IMR-90 (cell line): ENCODE results near the gene KRT1. TPM values are rescaled to one million over a fixed set of nuclear protein-coding genes. Genes with fewer than 3 reads are reported as not detected.

Source experiments
- ATAC-seq: fragments of 200-7000 bp; cut with Tn5 transposase; 2 replicates; pipeline ENCODE4 v1.9.1; 2020; ENCODE audit warnings: low read depth, mild to moderate bottlenecking, moderate library complexity
- BruUV-seq: library from RNA; stranded (reverse); fragments of 400-500 nt; replicated peaks from 2 replicates; lab custom pipeline; 2021; lab: Mats Ljungman, UMichigan
- CTCF ChIA-PET: fragments of 300-600 bp; formaldehyde crosslinking; extraction: SDS; loops from one replicate; lab custom pipeline; 2021; ENCODE audit warnings: antibody characterized with exemption; lab: Yijun Ruan, JAX
- POLR2A ChIA-PET: fragments of 300-600 bp; sonication (Branson Sonifier 250); formaldehyde crosslinking; loops from one replicate; lab custom pipeline; 2022; ENCODE audit warnings: antibody characterized with exemption; ENCODE audit not compliant: unreplicated experiment; lab: Charles Lee
- DNase-seq: peaks from one replicate; pipeline ENCODE4 v3.0.0; 2013
- H2AFZ ChIP-seq: replicated peaks from 2 replicates; pipeline ENCODE3; 2013; ENCODE audit warnings: low read length, mild to moderate bottlenecking; ENCODE audit not compliant: poor library complexity
- H2AK5ac ChIP-seq: 2 replicates; pipeline ENCODE4 v1.6.1; 2013; ENCODE audit warnings: low read depth, low read length, inconsistent platforms
- H2AK9ac ChIP-seq: replicated peaks from 2 replicates; pipeline ENCODE3; 2013; ENCODE audit warnings: mild to moderate bottlenecking, low read depth, low read length, moderate library complexity; ENCODE audit not compliant: poor library complexity
- H2BK120ac ChIP-seq: 2 replicates; pipeline ENCODE4 v1.6.1; 2013; ENCODE audit warnings: low read depth, low read length, inconsistent platforms
- H2BK15ac ChIP-seq: 3 replicates; pipeline ENCODE4 v1.6.1; 2013; ENCODE audit warnings: low read depth, low read length, inconsistent platforms
- H2BK20ac ChIP-seq: 2 replicates; pipeline ENCODE4 v1.6.1; 2013; ENCODE audit warnings: low read depth, mild to moderate bottlenecking, inconsistent platforms, low read length, moderate library complexity
- H2BK5ac ChIP-seq: 2 replicates; pipeline ENCODE4 v1.6.1; 2013; ENCODE audit warnings: mild to moderate bottlenecking, low read depth, low read length, inconsistent platforms; ENCODE audit not compliant: poor library complexity, severe bottlenecking
- H3K14ac ChIP-seq: replicated peaks from 2 replicates; pipeline ENCODE4 v1.6.1; 2013; ENCODE audit warnings: low read depth, low read length, inconsistent platforms
- H3K18ac ChIP-seq: 2 replicates; pipeline ENCODE4 v1.6.1; 2013; ENCODE audit warnings: low read depth, low read length, control low read depth
- H3K23ac ChIP-seq: 2 replicates; pipeline ENCODE4 v1.6.1; 2013; ENCODE audit warnings: low read depth, low read length, inconsistent platforms
- H3K27ac ChIP-seq: 2 replicates; pipeline ENCODE4 v1.5.1; 2013; ENCODE audit warnings: mild to moderate bottlenecking, control low read depth, low read length; ENCODE audit not compliant: insufficient read depth
- H3K27me3 ChIP-seq: 2 replicates; pipeline ENCODE4 v1.6.1; 2013; ENCODE audit warnings: low read length; ENCODE audit not compliant: control insufficient read depth, insufficient read depth
- H3K36me3 ChIP-seq: 2 replicates; pipeline ENCODE4 v1.6.1; 2013; ENCODE audit warnings: low read length, mixed read lengths; ENCODE audit not compliant: control insufficient read depth, insufficient read depth
- H3K4ac ChIP-seq: 2 replicates; pipeline ENCODE4 v1.6.1; 2013; ENCODE audit warnings: low read depth, low read length, inconsistent platforms
- H3K4me1 ChIP-seq: 2 replicates; pipeline ENCODE4 v1.6.1; 2013; ENCODE audit warnings: low read length, mixed read lengths; ENCODE audit not compliant: control insufficient read depth, insufficient read depth
- H3K4me2 ChIP-seq: 2 replicates; pipeline ENCODE4 v1.6.1; 2013; ENCODE audit warnings: low read depth, mild to moderate bottlenecking, control low read depth, low read length, moderate library complexity
- H3K4me3 ChIP-seq: 2 replicates; pipeline ENCODE4 v1.5.1; 2013; ENCODE audit warnings: low read depth, mild to moderate bottlenecking, control low read depth, low read length, moderate library complexity; ENCODE audit not compliant: insufficient read depth
- H3K56ac ChIP-seq: 2 replicates; pipeline ENCODE4 v1.6.1; 2013; ENCODE audit warnings: low read length, inconsistent platforms; ENCODE audit not compliant: insufficient read depth; ENCODE audit errors: extremely low read depth
- H3K79me1 ChIP-seq, 2 experiments: 2 replicates each; pipeline ENCODE4 v1.6.1; 2013; ENCODE audit warnings: low read length in 2 of 2, inconsistent platforms in 1 of 2, low read depth in 1 of 2
- H3K9ac ChIP-seq: 2 replicates; pipeline ENCODE4 v1.6.1; 2013; ENCODE audit warnings: low read depth, low read length, control low read depth
- H3K9me1 ChIP-seq: 2 replicates; pipeline ENCODE4 v1.6.1; 2013; ENCODE audit warnings: low read length, inconsistent platforms; ENCODE audit not compliant: insufficient read depth
- H3K9me3 ChIP-seq: 2 replicates; pipeline ENCODE4 v1.6.1; 2013; ENCODE audit warnings: low read length; ENCODE audit not compliant: control insufficient read depth, insufficient read depth
- H4K20me1 ChIP-seq: 2 replicates; pipeline ENCODE4 v1.6.1; 2013; ENCODE audit warnings: low read length, inconsistent platforms; ENCODE audit not compliant: insufficient read depth
- H4K5ac ChIP-seq: 2 replicates; pipeline ENCODE4 v1.6.1; 2013; ENCODE audit warnings: mild to moderate bottlenecking, low read depth, low read length, control low read depth
- H4K8ac ChIP-seq, 2 experiments: 2 replicates each; pipeline ENCODE4 v1.6.1; 2013; ENCODE audit warnings: low read depth in 2 of 2, low read length in 2 of 2, control low read depth in 1 of 2, inconsistent platforms in 1 of 2
- H4K91ac ChIP-seq: 2 replicates; pipeline ENCODE4 v1.6.1; 2013; ENCODE audit warnings: low read depth, low read length, inconsistent platforms; ENCODE audit not compliant: insufficient read depth
- CHD1 ChIP-seq: IDR thresholded peaks from 2 replicates; pipeline ENCODE4 v1.6.1; 2012; ENCODE audit warnings: low read depth, low read length, improper control_type of control experiment
- CTCF ChIP-seq: conservative IDR thresholded peaks from 2 replicates; pipeline ENCODE4 v1.5.1; 2012; ENCODE audit warnings: mild to moderate bottlenecking, low read depth, low read length, improper control_type of control experiment
- MAFK ChIP-seq: IDR thresholded peaks from 2 replicates; pipeline ENCODE4 v1.6.1; 2012; ENCODE audit warnings: low read depth, low read length, improper control_type of control experiment
- MAZ ChIP-seq: IDR thresholded peaks from 2 replicates; pipeline ENCODE4 v1.6.1; 2012; ENCODE audit warnings: low read depth, mild to moderate bottlenecking, low read length, improper control_type of control experiment, moderate library complexity, borderline replicate concordance
- NFE2L2 ChIP-seq: fragments of 150-350 bp; IDR thresholded peaks from 2 replicates; pipeline ENCODE4 v1.6.1; 2016; ENCODE audit warnings: low read depth, mild to moderate bottlenecking, low read length
- RAD21 ChIP-seq: IDR thresholded peaks from 2 replicates; pipeline ENCODE4 v1.6.1; 2012; ENCODE audit warnings: low read length, improper control_type of control experiment
- RFX5 ChIP-seq: IDR thresholded peaks from 2 replicates; pipeline ENCODE4 v1.8.0; 2012; ENCODE audit warnings: low read depth, mild to moderate bottlenecking, low read length, moderate library complexity
- SMC3 ChIP-seq: fragments of 150-350 bp; IDR thresholded peaks from 2 replicates; pipeline ENCODE4 v1.6.1; 2016; ENCODE audit warnings: low read depth, mild to moderate bottlenecking, antibody characterized with exemption, low read length, moderate library complexity
- USF2 ChIP-seq: fragments of 150-350 bp; IDR thresholded peaks from 2 replicates; pipeline ENCODE4 v1.6.1; 2017; ENCODE audit warnings: mild to moderate bottlenecking, antibody characterized with exemption, low read length, low read depth
- WGBS, 2 experiments: methylation state at CpG; one replicate each; pipeline versions ENCODE4 v1.1.5 to v1.1.7; 2013; ENCODE audit warnings: missing lambda C conversion rate in 2 of 2; ENCODE audit not compliant: insufficient read length in 1 of 2; ENCODE audit errors: extremely low coverage in 2 of 2; 5-methylcytosine and 5-hydroxymethylcytosine counted together
- dilution Hi-C: fragments of 300-500 bp; cut with HindIII; formaldehyde crosslinking; loops from one replicate; pipeline ENCODE4 v1.14.3; 2018; ENCODE audit warnings: low sequenced_read_pairs; ENCODE audit not compliant: unreplicated experiment
- in situ Hi-C: fragments of 300-500 bp; cut with MboI; formaldehyde crosslinking; loops from 3 replicates; pipeline ENCODE4 v1.14.3; 2019; ENCODE audit warnings: low sequenced_read_pairs, inconsistent platforms, mixed read lengths
- intact Hi-C: fragments of 100-400 bp; cut with micrococcal nuclease; formaldehyde crosslinking; loops from 2 replicates; pipeline ENCODE4 v1.10.0; 2022
- polyA plus RNA-seq, 3 experiments: library from polyadenylated mRNA; depleted of rRNA; stranded (reverse); fragments of >200 nt; gene quantifications; 2 replicates each; pipeline ENCODE4 v1.2.3, GENCODE V29; 2012; ENCODE audit warnings: low replicate concordance in 1 of 3
- total RNA-seq: library from RNA; depleted of rRNA; stranded (reverse); fragments of >200 nt; gene quantifications from 2 replicates; pipeline ENCODE4 v1.2.3, GENCODE V29; 2012
- TF ChIP-seq, protein P1 (sequence below): fragments of 150-350 bp; IDR thresholded peaks from 2 replicates; pipeline ENCODE4 v1.6.1; 2016; ENCODE audit warnings: low read depth, mild to moderate bottlenecking, low read length, moderate library complexity, borderline replicate concordance

KRT1 gene
- total and polyA plus RNA-seq, 2 of the 4 experiments (the other 2 are of a cell fraction) = not detected

DNA sequence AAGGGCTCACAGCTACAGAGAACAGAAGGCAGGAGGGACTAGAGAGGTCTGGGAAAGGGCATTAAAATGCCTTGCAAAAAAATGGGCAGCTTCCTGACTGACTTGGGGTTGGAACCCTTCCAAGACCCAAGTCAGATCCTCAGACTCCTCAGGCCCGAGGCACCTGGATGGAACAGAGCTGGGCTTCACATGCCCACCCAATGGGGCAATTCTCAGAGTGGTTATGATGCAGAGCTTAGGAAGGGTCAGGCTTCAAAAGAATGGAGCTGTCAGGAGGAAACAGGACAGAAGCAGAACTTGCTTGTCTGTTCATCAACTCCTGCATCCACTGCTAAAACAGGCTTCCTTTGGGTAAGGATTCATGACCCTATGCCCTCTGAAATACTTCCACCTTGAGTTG, 9.7 kb upstream of the KRT1 start:
- Histone ChIP-seq H4K8ac (no peak overlapping the region), H3K4me2 (no peak overlapping the region), H2AK5ac (no peak overlapping the region), H3K27ac (no peak overlapping the region), H3K4me1 (peaks cover 2% of the 10 kb centered on the region; the same call in 1 of the 2 replicates), H3K56ac (no peak overlapping the region), H3K36me3 (no peaks in the 10 kb centered on the region), H3K79me1 (no peaks in the 10 kb centered on the region), H3K27me3 (peaks cover 58% of the 10 kb centered on the region), H2BK120ac (no peak overlapping the region), H4K5ac (no peak overlapping the region), H3K4ac (no peak overlapping the region), H3K23ac (no peak overlapping the region), H2BK20ac (no peak overlapping the region), H4K20me1 (no peaks in the 10 kb centered on the region), H3K4me3 (no peak overlapping the region), H2AK9ac (no peak overlapping the region), H3K9ac (no peak overlapping the region), H2AFZ (no peak overlapping the region), H3K18ac (no peak overlapping the region), H3K9me1 (no peaks in the 10 kb centered on the region), H2BK5ac (no peak overlapping the region), H3K9me3 (no peaks in the 10 kb centered on the region), H4K91ac (no peak overlapping the region), H2BK15ac (no peak overlapping the region), H3K14ac (no peak overlapping the region)
- DNase-seq (no peak), ATAC-seq (no peak)
- in situ Hi-C loops (no loop called here), dilution Hi-C loops (no loop called here), intact Hi-C loops (no loop called here)
- BruUV-seq = no TSS peak
- CTCF ChIA-PET = no interaction called here
- TF ChIP-seq MAZ (no peak), MAFK (no peak), SMC3 (no peak), USF2 (no peak), RFX5 (no peak), RAD21 (no peak), NFE2L2 (no peak), CHD1 (no peak), CTCF (no peak)
- TF ChIP-seq, protein P1, sequence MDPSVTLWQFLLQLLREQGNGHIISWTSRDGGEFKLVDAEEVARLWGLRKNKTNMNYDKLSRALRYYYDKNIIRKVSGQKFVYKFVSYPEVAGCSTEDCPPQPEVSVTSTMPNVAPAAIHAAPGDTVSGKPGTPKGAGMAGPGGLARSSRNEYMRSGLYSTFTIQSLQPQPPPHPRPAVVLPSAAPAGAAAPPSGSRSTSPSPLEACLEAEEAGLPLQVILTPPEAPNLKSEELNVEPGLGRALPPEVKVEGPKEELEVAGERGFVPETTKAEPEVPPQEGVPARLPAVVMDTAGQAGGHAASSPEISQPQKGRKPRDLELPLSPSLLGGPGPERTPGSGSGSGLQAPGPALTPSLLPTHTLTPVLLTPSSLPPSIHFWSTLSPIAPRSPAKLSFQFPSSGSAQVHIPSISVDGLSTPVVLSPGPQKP = no peak
- POLR2A ChIA-PET = no interaction called here
- WGBS, 2 experiments = no CpG with 5 or more reads among the region's 1 CpG
